Stimulated activated naive CD8-positive, alpha-beta T cell treated with anti-CD3 and anti-CD28 coated beads, Interleukin-15, Interleukin-2, amounts not matched to agents 100 U/mL and 50 U/mL, for 24 hours (primary cell): ENCODE data around the gene PTGR3.

Source experiments
- ATAC-seq: fragments of 150-1000 bp; cut with Tn5 transposase; one replicate; pipeline ENCODE4 v1.10.0; 2021
- DNase-seq: peaks from one replicate; pipeline ENCODE4 v3.0.0; 2021

The PTGR3 gene

GRCh38 chr18:75234901-75235300, 26.0 kb upstream of the PTGR3 start:
- DNase-seq, result no peak

GRCh38 chr18:75231053-75231406, 22.1 kb upstream of the PTGR3 start:
- ATAC-seq, result no peak

More at GRCh38 chr18:75234901-75235300, 26.0 kb upstream of the PTGR3 start:
- ATAC-seq, result no peak

DNA sequence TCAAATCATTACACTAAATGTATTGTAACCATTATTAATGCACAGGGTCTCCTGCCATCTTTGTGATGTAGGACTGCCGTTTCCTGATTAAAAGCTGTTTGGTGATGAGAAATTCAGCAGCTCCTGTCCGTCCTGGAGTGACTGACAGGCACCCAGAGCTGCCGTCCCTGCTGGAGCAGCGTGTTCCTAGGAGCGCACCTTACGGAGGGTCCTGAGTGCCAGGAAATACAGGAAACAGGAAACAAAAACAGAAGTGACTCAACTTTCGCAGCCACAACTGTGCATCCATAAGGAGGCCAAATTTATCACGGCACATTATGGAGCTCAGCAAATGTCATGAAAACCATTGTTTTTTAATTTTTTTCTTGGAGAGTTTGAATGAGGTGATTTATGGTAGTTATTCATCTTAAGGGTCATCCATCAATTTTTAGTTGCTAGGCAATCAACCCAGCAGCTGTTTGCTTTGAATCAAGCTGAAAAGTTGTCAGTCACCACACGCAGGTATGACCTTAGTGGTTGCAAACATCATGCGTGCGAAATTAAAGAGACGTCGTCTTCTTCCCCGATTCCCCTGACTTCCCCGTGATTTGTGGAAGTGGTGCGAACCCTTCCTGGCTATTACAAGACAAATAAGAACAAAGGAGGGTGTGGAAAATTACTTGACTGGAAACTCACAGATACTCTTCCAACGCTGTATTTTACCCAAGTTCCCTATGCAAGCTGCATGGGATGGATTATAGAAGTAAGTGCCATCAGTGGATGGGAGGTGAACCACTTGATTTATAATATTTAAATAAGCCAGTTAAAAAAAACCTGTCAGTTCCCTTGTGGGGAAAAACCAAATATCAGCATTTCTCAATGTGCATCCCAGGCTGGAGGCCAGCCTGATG, 21.5 kb upstream of the PTGR3 start:
- no peak for ATAC-seq
- DNase-seq, result no peak

More at GRCh38 chr18:75231053-75231406, 22.1 kb upstream of the PTGR3 start:
- DNase-seq, result no peak

DNA sequence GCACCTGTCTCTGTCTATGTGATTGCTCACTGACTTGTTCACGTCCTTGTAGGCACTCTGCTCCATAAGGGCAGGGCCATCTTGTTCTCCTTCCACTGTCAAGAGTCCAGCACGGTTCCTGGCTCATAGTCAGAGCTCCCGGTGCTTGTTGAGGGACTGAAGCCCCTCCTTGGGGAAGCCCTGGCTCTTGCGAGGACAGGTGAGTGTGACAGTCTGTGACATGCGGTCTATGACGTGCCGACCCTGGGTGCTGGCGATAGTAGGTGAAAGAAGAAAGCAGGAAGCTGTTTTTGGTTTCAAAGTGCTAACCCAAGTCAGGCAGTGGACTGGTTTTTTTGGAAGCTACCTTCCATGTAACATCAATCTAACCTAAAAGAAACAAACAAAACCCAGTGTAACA, 20.5 kb upstream of the PTGR3 start:
- DNase-seq, result no peak
- no peak for ATAC-seq

DNA sequence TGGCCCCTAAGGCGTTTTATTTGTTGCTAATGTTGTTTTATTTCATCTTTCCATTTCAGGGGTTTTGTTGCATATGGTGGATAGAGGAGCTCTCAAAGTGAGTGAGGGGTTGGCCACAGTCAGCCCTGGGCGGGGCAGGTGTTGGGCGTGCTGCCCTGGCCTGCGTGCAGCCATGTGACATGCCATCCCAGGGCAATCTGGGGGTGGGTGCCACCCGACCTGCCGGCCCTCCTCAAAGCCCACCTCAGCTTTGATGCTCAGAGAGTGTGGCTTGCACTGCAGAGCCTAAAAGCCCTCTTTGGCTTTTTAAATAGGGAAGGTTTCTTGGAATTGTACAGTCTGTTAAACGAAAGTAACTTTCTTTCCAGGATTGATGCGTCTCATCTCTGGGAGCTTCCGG, 20.0 kb upstream of the PTGR3 start:
- no peak for DNase-seq
- no peak for ATAC-seq

DNA sequence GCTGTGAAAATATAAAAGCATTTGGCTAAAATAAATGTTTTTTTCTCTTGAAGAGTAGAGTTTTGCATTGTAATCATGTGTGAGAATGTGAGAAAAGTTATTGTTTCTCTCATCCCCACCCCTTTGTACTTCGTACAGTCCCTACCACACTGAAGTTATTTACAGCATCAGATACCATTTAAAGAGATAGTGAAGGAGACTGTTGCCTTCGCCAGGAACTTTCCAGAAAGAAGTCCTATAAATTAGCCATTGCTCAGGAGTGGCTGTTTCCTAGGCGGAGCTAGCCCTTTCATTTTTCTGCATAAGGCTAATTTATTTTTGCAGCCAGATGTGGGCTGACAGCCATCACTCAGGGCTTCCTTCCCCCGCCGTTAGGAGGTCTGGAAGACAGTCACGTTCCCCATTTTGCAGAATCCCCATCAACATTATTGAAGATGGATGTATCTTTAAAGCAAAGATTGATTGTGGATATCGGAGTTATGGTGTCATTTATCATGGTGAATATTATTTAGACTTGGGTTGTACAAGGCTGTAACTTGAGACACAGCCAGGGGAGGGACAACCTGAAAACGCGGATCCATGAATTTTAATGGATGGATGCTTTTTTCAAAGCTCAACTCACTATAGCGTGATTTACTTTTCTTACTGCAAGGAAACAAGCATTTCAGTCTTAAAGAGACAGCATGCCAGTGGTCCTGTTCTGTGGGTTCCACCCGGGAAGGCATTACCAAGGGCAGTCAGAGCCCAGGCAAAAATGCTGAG, 18.8 kb upstream of the PTGR3 start:
- no peak for ATAC-seq
- no peak for DNase-seq

GRCh38 chr18:75226956-75227316, 18.0 kb upstream of the PTGR3 start:
- DNase-seq (no peak), ATAC-seq (peak; percentile 11)

DNA sequence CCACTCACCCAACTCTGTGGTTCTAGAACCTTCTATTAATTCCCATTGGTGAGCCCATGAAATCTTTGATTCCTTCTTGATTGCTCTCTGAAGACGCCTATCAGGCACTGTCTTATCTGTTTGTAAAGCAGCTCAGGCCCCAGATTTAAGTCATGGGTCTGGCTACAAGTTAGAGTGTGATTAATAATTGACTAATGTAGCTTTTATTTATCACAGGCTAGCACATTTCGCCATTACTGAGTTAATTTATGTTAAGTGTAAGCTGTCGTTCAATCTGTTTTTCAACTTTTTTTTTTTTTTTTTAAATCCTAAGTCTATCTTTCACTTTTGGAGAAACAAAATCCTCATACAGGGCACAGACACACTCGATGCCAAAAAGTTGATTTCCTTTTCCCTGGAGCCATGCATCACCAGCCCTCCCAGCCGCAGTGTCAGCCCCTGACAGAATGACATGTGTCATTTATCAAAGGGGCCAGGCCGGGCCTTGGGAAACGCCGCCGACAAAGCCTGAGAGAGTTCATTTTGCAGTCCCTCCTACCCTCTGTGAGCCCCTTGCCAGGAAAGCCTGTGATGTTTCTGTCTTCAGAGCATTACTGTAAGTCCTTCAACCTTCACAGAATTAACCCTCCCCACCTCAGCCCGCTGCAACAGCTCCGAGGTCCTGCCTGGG, 17.5 kb upstream of the PTGR3 start:
- peak; percentile 73 for ATAC-seq
- peak; percentile 39 for DNase-seq

DNA sequence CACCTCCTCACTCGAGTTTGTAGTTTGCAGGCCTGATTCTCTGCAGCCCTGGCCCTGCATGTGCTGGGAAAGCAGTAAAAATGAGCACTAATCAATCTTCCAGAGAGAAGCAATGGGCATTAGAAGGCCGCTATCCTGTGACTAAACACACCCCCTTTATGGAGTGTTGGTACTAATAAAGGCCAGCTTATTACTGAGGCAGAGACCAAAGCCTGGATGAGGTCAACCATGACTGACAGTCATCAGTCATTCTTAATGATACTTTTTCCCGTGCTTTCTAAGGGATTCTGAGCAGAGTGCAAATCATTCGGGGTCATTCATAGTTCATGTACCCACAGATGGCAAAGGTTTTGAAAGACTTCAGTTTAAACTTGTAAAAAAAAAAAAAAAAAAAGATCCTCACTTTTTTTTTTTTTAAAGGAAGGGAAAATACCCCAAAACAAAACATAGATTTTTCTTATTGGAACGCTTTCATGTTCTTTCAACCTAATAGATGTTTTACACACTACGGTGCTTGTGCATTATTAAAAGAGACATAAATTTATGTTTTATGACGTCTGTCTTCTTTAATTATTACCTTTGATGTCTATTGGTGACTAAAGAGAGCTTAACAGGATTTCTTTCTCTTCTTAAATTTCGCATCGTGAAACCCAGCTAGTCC, 14.9 kb upstream of the PTGR3 start:
- ATAC-seq (no peak), DNase-seq (no peak)

GRCh38 chr18:75222407-75222806, 13.5 kb upstream of the PTGR3 start:
- DNase-seq (no peak), ATAC-seq (no peak)

DNA sequence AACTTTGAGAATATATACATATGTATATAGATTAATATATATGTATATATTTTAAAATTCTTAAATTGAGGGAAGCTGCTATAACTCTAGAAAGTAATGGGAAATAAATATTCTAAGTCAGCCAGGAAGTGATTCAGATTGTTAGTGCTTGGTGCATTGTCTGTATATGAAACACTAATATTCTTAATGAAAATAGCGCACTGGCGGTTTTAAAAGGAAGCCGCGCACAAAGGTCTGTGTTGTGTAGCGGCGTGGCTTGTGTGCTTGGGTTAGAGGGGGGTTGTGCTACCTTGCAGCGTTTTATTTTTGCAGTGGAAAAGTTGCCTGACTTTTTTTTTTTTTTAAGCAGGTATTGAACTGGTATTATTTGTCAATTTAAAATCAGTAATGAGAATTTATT, 13.0 kb upstream of the PTGR3 start:
- ATAC-seq (no peak), DNase-seq (no peak)

- no peak for DNase-seq
- no peak for ATAC-seq
Observed at GRCh38 chr18:75221397-75221796, 12.5 kb upstream of the PTGR3 start.

DNA sequence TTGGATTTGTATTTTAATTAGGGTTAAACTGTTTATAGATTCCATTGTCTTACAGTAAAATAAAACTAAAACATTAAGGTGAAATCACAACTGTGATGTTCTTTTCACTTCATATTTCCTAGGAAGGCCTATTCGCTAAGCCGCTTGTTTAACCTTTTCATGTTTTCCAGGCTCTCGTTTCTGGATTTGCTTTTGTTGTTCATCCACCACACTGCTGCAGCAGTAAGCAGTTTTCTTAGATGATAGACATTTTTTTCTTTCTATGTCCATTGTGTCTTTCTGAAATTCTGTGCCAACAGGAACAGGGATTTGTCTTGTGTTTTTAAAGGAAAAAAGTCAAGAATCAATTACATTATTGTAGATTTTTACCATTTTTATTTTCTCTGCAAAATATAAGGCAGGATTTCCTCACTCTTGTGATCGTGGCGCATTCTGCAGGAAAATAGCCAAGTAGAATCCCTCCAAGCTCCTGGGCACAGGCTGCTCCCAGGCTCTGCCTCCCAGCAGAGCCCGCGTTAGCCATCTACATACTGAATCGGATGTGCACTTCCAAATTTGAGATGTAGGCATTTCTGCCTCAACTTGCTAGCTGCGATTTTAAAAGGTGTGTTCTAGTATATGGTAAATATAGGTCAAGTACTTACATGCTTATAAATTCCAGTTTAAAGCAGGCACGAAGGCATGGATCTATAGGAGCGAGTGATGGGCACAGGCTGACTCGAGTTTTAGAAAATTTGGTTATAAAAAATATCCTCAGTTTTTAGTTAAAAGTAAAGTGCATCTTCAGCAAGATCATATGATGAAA, 11.8 kb upstream of the PTGR3 start:
- DNase-seq, result no peak
- ATAC-seq, result no peak

DNA sequence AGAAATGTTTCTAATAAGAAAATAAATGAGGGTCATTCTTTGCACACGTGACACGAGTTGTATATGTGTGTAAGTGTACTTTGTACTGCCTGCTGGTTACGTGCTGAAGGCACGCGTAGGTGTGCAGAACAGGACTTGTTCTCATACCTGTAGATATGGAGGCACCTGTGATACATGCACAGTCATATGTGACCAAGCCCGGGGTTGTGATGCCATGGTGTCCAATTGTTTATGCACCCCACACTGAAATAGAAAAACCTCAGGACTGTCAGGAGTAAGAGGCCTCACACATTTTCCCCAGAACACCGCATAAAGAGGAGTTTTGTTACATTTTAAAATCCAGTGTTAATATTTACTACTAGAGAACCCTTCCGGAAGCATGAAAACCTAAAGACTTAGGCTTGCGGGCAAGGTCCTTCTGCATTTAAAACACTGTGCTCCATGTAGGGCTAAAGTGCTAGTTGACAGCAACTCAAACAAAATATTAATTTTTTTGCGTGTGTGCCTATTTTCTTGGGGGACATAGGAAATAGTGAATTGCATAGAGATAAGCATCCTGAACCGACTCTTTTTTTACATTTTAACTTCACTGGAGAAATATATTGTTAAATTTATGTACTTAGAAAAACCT, 10.9 kb upstream of the PTGR3 start:
- peak; percentile 14 for ATAC-seq

GRCh38 chr18:75218065-75218923, 9.4 kb upstream of the PTGR3 start:
- ATAC-seq (no peak), DNase-seq (no peak)

More for the DNA sequence above, 10.9 kb upstream of the PTGR3 start:
- no peak for DNase-seq

DNA sequence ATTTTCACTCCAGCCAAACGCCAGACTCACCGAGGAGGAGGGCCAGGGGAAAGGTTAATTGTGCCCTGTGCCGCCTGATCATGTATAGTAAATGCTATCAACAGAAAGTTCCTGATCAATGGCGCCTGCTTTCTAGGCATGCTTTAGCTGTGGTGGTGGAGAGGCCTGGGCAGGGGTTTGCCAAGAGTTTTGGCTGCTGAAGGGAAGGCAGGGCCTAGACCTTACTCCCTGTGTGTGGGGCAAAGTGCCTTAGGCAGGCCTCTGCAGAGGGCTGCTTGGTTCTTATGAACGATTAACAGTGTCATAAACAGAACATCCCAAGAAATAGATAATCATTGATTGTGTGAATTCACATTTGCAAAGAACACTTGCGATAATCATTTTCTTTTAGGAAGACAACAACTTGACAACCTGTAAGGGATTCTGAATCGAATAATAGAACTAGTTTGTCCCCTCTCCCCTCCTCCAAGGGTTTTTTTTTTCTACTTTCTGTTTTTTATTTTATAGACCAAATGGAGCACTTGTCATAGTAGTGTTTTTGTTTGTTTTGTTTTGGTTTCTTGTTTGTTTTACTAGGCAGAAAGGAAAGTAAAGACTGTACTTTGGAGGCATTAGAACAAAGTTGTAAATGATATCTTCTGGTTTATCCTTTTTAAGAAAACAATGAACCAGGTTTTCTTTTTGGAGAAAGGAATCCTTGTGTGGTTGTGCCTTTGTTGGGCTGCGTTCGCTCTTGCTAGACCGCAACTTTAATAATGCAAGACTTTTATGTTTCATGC, 8.2 kb upstream of the PTGR3 start:
- DNase-seq (no peak), ATAC-seq (no peak)

DNA sequence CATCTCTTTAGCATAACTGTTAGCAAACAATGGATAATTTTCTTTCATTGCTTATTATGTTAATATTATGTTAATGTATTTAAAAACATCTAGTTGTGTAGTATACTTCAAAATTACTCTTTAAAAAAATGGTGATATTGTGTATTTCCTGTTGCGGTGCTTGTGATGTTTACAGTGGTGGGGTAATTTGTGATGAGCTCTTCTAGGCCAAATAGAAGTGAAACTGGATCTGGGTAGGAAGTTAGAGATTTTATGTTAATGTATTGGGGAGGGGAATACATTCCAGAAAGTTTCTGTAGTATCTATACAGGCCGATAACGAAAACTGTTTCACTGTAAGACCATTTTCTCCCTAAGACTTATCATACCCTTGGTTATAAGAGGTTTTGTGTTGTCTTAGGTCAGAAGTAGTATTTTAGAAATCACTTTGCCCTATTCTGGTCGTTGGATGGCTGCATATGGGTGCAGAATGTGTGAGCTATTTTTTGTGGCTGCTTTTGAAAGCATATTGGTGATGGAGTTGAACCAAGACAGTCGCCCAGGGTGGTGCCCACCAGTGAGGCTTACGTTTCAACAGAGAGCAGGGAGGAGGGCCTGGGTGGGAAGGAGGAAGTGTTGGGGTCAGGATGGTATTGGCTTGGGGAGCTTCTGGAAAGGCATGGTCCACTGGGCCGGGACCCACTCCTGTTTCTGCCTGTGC, 7.4 kb upstream of the PTGR3 start:
- no peak for ATAC-seq
- no peak for DNase-seq

DNA sequence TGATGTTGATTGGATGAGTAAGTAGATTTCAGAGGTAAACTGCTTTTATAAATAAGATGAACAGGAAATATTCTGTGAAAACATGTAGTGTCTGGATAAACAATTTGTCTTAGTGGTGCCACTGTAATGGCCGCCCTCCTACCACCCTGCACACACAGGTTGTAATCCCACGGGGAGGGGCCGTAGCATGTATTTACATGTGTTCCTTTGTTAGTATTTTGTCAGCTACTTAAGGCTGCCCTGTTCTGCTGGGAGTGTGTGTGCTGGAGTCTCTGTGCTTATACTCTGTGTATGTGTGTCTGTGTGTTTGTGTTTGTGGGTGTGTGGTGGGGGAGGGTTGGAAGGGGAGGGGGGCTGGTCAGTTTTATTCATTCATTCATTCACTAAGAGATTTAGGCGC, 6.7 kb upstream of the PTGR3 start:
- ATAC-seq (no peak), DNase-seq (no peak)
